Activated naive CD4-positive, alpha-beta T cell treated with anti-CD3 and anti-CD28 coated beads, Interleukin-2, amount 50 U/mL, for 72 hours (primary cell): Measurements from ENCODE around the gene PALMD. TPM values are rescaled to one million over a fixed set of nuclear protein-coding genes. Genes with fewer than 3 reads are reported as not detected.
A peak's percentile ranks its signal among the peaks of the same experiment; 100 is the strongest.

Experiments
- ATAC-seq, 2 donors: fragments of 150-1000 bp; cut with Tn5 transposase; 2 replicates each; pipeline ENCODE4 v1.10.0; 2021; ENCODE audit warnings: mild to moderate bottlenecking in 2 of 2, moderate library complexity in 2 of 2
- DNase-seq, 2 donors: peaks; one replicate each; pipeline ENCODE4 v3.0.0; 2021 to 2022; ENCODE audit warnings: low spot score in 2 of 2
- H3K27ac Mint-ChIP-seq, 2 donors: one replicate each; pipeline ENCODE4 v1.8.0; 2022; ENCODE audit warnings: mild to moderate bottlenecking in 2 of 2, mixed read lengths in 2 of 2
- H3K36me3 Mint-ChIP-seq, 2 donors: one replicate each; pipeline ENCODE4 v1.8.0; 2022; ENCODE audit warnings: mixed read lengths in 2 of 2
- H3K9me3 Mint-ChIP-seq, 2 donors: one replicate each; pipeline ENCODE4 v1.8.0; 2022; ENCODE audit warnings: mixed read lengths in 2 of 2
- total RNA-seq, 2 donors: library from RNA; stranded (reverse); gene quantifications; one replicate each; pipeline ENCODE4 v1.2.3, GENCODE V29; 2022

PALMD gene
- total RNA-seq, 2 donors from 2014 or later: not detected

DNA sequence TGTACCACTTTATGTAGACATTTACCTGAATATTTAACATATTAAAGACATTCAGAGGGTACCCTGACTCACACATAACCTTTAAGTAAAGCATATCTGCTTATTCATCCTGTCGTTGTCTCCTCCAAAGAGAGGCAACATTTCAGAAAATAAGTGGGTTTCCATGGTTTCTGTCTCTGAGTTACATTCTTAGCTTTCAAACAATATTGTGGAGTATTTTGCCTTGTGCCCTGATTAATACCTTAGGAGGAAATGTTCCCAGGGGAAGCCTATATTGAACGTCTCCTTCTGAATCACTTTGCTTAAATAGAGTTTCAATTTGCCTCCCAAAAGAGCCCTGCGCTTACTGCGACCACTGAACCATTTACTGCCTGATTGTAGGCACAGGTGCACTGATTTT is 26.1 kb downstream of the PALMD start:
- Mint-ChIP-seq H3K9me3 (no peaks in the 10 kb centered on the region), H3K36me3 (no peaks in the 10 kb centered on the region), H3K27ac (no peak overlapping the region)
- DNase-seq: no peak
- ATAC-seq: no peak

GRCh38 chr1:99672530-99673213 is 26.8 kb downstream of the PALMD start:
- no peak overlapping the region for H3K27ac Mint-ChIP-seq
- DNase-seq: no peak
- ATAC-seq: no peak

GRCh38 chr1:99673315-99673714 is 27.4 kb downstream of the PALMD start:
- ATAC-seq (no peak), DNase-seq (no peak)
- Mint-ChIP-seq H3K36me3 (no peaks in the 10 kb centered on the region), H3K27ac (no peak overlapping the region), H3K9me3 (no peaks in the 10 kb centered on the region)

More at GRCh38 chr1:99672530-99673213, 26.8 kb downstream of the PALMD start:
- H3K36me3 Mint-ChIP-seq: no peaks in the 10 kb centered on the region
- no peaks in the 10 kb centered on the region for H3K9me3 Mint-ChIP-seq

DNA sequence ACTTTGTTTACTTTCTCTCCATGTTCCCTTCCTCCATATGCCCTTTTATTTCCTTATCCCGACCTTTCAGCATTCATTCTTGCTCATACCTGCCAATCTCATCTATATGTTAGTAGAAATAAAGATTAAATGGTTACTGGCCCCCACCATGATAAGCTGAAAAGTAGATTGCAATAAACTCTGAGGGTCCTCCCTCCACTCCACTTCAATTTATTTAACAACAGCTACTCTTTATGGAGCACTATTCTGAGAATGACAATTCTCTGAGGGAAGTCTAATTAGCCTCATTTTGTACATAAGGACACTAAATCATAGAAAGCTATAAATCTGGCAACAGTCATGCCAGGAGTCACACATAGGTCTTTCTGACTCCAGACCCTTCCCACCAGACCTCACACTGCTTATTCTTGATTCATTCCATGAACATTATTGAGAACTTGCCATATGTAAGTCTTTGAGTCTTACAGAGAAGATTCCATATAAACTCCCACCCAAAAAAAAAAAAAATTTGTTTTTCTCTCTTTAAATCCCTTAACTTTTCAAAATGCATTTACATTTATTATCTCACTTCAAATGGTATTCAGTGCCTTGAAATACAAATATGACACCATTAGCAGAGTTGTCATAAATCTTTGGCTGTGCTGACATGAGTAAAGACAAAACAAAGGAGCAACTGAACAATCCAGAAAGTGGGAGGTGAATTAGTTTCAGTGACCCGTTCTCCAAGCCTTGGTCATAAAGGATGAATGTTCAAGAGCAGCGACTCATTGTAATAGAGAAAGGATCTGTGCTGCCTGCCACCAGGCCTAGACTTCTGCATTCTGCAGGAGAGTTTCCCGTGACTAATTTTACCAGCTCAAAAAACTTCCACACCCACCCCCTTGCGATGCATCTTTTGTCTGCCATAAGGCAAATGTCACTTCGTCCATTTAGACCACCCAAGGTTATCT is 28.5 kb downstream of the PALMD start:
- Mint-ChIP-seq H3K27ac (no peak overlapping the region), H3K36me3 (no peaks in the 10 kb centered on the region), H3K9me3 (no peaks in the 10 kb centered on the region)
- DNase-seq (no peak), ATAC-seq (peak in 1 of 2 donors; percentile 20)

GRCh38 chr1:99675292-99675691 is 29.4 kb downstream of the PALMD start:
- ATAC-seq (no peak), DNase-seq (no peak)
- H3K9me3 Mint-ChIP-seq: no peaks in the 10 kb centered on the region
- H3K36me3 Mint-ChIP-seq: no peaks in the 10 kb centered on the region
- H3K27ac Mint-ChIP-seq: no peak overlapping the region

DNA sequence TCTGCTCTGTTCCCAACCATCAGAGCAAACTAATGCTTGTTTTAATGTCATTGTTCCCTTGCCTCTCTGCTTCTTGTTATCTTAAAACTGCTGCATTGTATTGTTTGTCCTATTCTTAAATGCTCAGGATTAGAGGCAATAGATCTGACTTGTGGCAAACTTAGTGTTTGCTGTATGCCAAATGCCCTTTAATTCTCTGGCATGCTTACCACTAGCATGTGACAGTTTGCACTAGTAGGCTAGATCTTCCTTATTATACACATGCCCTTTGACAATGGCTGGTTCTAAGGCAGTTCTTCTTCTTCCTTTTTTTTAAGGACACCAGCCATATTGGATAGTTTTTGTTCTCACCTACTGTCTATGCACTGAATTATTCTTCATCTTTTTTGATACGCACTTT is 30.1 kb downstream of the PALMD start:
- no peaks in the 10 kb centered on the region for H3K36me3 Mint-ChIP-seq
- no peak overlapping the region for H3K27ac Mint-ChIP-seq
- ATAC-seq: no peak
- DNase-seq: no peak
- no peaks in the 10 kb centered on the region for H3K9me3 Mint-ChIP-seq

DNA sequence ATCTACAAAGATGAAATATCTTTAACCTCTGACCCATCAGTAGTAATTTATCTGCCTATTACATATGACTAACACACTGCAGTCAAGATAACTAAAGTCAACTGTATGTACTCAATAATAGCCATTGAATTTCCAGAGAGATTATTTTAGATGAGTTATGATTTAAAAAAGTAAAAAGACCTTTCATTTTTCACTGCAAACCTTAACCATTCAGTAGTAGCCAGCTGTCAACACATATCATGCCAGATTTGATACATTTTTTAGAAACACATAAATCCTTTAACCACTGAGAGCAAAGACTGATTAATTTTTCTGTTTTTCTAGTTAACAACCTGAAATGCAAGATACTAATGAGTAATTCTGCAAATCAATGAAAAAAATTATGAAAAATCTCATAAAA is 31.0 kb downstream of the PALMD start:
- Mint-ChIP-seq H3K27ac (no peak overlapping the region), H3K36me3 (no peaks in the 10 kb centered on the region), H3K9me3 (no peaks in the 10 kb centered on the region)
- ATAC-seq (no peak), DNase-seq (no peak)

GRCh38 chr1:99677416-99677815 is 31.5 kb downstream of the PALMD start:
- Mint-ChIP-seq H3K9me3 (no peaks in the 10 kb centered on the region), H3K27ac (no peak overlapping the region), H3K36me3 (no peaks in the 10 kb centered on the region)
- DNase-seq: no peak
- ATAC-seq: no peak

DNA sequence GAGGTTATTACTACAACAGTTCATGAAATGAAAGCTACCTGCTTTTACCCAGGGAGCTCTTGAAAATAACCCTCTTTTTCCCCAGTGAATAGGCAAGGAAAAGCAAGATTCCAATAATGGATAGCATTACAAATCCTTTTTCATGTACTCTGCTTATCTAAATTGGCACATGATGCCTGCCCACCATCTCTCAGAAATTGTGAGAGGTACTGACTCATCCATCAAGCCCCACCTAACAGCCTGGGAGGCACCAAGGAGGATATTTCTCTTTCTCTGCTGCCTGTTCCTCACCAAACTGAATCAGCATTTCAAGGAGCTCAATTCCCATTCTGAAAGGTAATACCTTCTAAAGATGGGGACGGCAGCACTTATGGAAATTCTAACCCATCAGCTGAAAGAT is 34.4 kb downstream of the PALMD start:
- no peak for ATAC-seq
- Mint-ChIP-seq H3K36me3 (no peaks in the 10 kb centered on the region), H3K27ac (no peak overlapping the region), H3K9me3 (no peaks in the 10 kb centered on the region)
- no peak for DNase-seq

DNA sequence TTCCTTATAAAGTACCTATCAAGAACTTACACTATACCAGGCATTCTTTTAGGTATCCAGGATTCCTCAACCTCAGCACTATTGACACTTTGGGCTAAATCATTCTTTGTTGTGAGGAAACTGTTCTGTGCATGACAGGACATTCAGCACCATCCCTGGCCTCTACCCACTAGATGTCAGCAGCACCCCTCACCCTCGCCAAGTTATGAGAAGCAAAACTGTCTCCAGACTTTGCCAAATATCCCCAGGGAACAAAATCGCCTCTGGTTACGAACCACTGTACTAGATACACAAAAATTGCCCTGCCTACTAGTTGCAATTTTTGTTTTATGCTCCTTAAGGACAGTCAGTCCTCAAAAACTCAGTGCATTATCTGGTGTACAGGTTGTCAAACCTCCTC is 35.7 kb downstream of the PALMD start:
- Mint-ChIP-seq H3K36me3 (no peaks in the 10 kb centered on the region), H3K27ac (no peak overlapping the region), H3K9me3 (no peaks in the 10 kb centered on the region)
- DNase-seq (no peak), ATAC-seq (no peak)

GRCh38 chr1:99682291-99682751 is 36.4 kb downstream of the PALMD start:
- DNase-seq (no peak), ATAC-seq (no peak)
- Mint-ChIP-seq H3K9me3 (no peaks in the 10 kb centered on the region), H3K36me3 (no peaks in the 10 kb centered on the region), H3K27ac (no peak overlapping the region)

DNA sequence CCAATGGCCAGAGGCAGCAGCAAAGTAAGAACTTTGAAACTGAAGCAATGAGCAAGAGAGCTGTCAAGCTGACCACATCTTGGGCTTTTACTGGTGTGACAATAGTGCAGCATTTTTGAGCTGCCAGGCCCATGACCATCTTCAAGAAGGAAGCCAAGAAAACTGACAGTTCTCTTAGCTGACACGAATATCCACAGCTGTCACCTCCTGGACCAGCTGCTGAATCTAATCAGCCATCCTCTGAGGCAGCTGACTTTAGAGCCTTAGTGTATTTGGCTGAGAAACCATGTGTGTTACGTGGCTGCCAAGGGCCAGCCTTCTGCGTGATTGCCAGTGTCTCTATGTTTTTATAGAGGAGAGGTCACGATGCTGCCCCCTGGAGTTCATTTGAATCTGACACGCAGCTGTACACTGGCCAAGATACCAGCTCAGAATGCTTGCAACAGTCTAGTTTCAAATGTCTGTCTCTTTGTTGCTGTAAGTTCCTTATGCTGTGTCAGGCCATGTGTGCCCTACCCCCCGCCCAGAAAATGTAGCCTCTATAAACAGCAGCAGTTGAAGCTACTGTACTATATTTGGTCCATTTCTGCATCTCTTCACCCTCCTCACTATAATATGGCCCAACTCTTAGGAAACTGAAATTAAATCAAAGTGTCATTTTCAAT is 39.7 kb downstream of the PALMD start:
- peak in 1 of 2 donors; percentile 49 for DNase-seq
- no peaks in the 10 kb centered on the region for H3K36me3 Mint-ChIP-seq

DNA sequence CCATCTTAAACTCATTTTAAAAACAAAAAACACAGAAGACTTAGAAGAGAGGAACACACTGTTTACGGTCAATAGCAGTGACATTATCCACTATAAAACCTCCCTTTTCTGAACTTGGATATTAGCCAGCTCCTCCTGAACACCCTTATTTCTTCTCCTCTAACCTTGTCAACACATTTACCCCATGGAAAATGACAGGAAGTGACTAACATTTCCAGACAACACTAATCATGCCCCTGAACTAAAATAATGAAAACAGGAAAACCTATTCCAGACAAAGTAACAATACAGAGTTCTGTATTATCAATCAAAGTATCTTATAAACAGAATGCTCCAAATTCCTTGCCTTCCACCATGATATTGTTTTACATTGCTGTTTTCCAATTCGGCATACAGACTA is 45.3 kb downstream of the PALMD start:
- no peaks in the 10 kb centered on the region for H3K9me3 Mint-ChIP-seq
- no peak for DNase-seq
- H3K36me3 Mint-ChIP-seq: no peaks in the 10 kb centered on the region
- no peak overlapping the region for H3K27ac Mint-ChIP-seq
- ATAC-seq: no peak

More for the DNA sequence above, 39.7 kb downstream of the PALMD start:
- peak; percentile 49 to 78 for ATAC-seq
- H3K9me3 Mint-ChIP-seq: no peaks in the 10 kb centered on the region
- no peak overlapping the region for H3K27ac Mint-ChIP-seq

DNA sequence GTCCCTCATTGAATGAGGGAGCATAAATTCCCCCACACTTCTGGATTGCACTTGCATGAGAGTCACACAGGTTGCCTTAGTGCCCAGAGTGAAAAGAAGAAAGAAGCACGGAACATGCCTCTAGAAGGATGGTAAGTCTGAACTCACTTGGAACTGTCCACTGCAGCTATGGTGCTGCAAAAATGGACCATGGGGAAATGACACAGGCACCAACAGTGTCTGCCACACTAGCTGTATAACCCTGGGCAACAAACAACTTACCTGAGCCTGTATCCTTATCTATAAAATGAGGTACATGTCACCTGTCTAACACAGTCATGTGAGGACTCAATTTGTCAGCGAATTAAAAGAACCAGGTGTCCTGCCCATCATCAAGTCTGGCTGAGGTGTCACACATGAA is 50.7 kb downstream of the PALMD start:
- H3K9me3 Mint-ChIP-seq: no peaks in the 10 kb centered on the region
- no peak overlapping the region for H3K27ac Mint-ChIP-seq
- no peaks in the 10 kb centered on the region for H3K36me3 Mint-ChIP-seq
- no peak for DNase-seq
- ATAC-seq: no peak

GRCh38 chr1:99697580-99697979 is 51.7 kb downstream of the PALMD start:
- no peaks in the 10 kb centered on the region for H3K9me3 Mint-ChIP-seq
- H3K36me3 Mint-ChIP-seq: no peaks in the 10 kb centered on the region
- no peak for DNase-seq
- no peak for ATAC-seq
- H3K27ac Mint-ChIP-seq: no peak overlapping the region

- H3K27ac Mint-ChIP-seq: no peak overlapping the region
- no peaks in the 10 kb centered on the region for H3K36me3 Mint-ChIP-seq
- ATAC-seq (no peak), DNase-seq (no peak)
- H3K9me3 Mint-ChIP-seq: no peaks in the 10 kb centered on the region
Measured at GRCh38 chr1:99700020-99700419, 54.1 kb downstream of the PALMD start.

GRCh38 chr1:99702221-99702620 is 56.3 kb downstream of the PALMD start:
- Mint-ChIP-seq H3K27ac (no peak overlapping the region), H3K9me3 (no peaks in the 10 kb centered on the region), H3K36me3 (no peaks in the 10 kb centered on the region)
- no peak for ATAC-seq
- no peak for DNase-seq
